ENCODE measurements around the gene EFNA5. TPM values are rescaled to one million over a fixed set of nuclear protein-coding genes. Genes with fewer than 3 reads are reported as not detected.

EFNA5 gene
- total RNA-seq, 1 experiment from 2014 or later: 42.7 TPM

DNA sequence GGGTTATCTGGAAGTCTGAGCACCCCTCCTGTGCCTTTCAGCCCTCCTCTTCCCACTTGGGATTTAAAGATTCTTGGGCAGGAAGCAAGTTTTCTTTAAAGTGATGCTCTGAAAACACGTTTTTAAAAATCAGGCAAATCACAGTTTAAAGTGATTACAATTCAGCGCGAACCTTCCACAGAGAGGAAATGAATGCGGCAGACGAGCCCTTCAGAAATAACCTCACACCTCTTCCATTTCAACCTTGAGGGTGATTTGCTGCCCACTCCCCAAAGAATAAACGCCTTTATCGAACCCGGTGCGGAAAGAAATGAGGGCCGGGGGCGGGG lies 2.3 kb upstream of the EFNA5 start:
- ChIA-PET POLR2A (ENCODE audit: unreplicated experiment) (interaction anchor here (0.6 to 0.7 kb wide), 5 partner anchors 108 to 215 kb away, joined by 9 to 47 read pairs (median 18); no protein-coding TSS in a partner anchor), CTCF (interaction anchor here (0.6 to 1.2 kb wide), 3 partner anchors 101 to 1822 kb away, joined by 12 to 17 read pairs (median 13); no protein-coding TSS in a partner anchor)
- no peaks in the 10 kb centered on the region for H3K9me3 ChIP-seq (ENCODE audit: insufficient read depth, low read depth)
- H3K27ac ChIP-seq: peak overlapping the region; percentile 90
- TF ChIP-seq, protein P1, sequence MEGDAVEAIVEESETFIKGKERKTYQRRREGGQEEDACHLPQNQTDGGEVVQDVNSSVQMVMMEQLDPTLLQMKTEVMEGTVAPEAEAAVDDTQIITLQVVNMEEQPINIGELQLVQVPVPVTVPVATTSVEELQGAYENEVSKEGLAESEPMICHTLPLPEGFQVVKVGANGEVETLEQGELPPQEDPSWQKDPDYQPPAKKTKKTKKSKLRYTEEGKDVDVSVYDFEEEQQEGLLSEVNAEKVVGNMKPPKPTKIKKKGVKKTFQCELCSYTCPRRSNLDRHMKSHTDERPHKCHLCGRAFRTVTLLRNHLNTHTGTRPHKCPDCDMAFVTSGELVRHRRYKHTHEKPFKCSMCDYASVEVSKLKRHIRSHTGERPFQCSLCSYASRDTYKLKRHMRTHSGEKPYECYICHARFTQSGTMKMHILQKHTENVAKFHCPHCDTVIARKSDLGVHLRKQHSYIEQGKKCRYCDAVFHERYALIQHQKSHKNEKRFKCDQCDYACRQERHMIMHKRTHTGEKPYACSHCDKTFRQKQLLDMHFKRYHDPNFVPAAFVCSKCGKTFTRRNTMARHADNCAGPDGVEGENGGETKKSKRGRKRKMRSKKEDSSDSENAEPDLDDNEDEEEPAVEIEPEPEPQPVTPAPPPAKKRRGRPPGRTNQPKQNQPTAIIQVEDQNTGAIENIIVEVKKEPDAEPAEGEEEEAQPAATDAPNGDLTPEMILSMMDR (conservative IDR thresholded peaks at IDR 0.05): no peak
- no peak for TF ChIP-seq EZH2 (IDR thresholded peaks at IDR 0.05; ENCODE audit: low read depth)
- H3K4me1 ChIP-seq (replicated peaks; ENCODE audit: insufficient read depth): peaks cover 18% of the 10 kb centered on the region
- peak overlapping the region; percentile 97 for H3K4me2 ChIP-seq
- DNase-seq: no peak
- H2AFZ ChIP-seq: peak overlapping the region; percentile 78
- peaks cover 7% of the 10 kb centered on the region for H4K20me1 ChIP-seq (ENCODE audit: insufficient read depth)
- peak overlapping the region; percentile 72 for H3K4me3 ChIP-seq
- H3K27me3 ChIP-seq (ENCODE audit: insufficient read depth, low read depth): no peaks in the 10 kb centered on the region
- BruUV-seq (replicated peaks): TSS peak; percentile 59
- intact Hi-C loops (cut with micrococcal nuclease; ENCODE audit: unreplicated experiment): loop anchor here (1.0 to 10.0 kb wide), 5 partner anchors 456 to 1276 kb away; no protein-coding TSS in a partner anchor
- no peaks in the 10 kb centered on the region for H3K9me2 ChIP-seq (ENCODE audit: insufficient read depth)
- H3K79me2 ChIP-seq (ENCODE audit: low read depth): peaks cover 40% of the 10 kb centered on the region
- 0 out of 2 replicates have a peak, but pooled peaks cover 1% of the 10 kb centered on the region for H3K36me3 ChIP-seq (ENCODE audit: low read depth)
- H3F3A ChIP-seq (ENCODE audit: insufficient read depth, low read depth): peaks cover 8% of the 10 kb centered on the region; the same call in 1 of the 2 replicates

DNA sequence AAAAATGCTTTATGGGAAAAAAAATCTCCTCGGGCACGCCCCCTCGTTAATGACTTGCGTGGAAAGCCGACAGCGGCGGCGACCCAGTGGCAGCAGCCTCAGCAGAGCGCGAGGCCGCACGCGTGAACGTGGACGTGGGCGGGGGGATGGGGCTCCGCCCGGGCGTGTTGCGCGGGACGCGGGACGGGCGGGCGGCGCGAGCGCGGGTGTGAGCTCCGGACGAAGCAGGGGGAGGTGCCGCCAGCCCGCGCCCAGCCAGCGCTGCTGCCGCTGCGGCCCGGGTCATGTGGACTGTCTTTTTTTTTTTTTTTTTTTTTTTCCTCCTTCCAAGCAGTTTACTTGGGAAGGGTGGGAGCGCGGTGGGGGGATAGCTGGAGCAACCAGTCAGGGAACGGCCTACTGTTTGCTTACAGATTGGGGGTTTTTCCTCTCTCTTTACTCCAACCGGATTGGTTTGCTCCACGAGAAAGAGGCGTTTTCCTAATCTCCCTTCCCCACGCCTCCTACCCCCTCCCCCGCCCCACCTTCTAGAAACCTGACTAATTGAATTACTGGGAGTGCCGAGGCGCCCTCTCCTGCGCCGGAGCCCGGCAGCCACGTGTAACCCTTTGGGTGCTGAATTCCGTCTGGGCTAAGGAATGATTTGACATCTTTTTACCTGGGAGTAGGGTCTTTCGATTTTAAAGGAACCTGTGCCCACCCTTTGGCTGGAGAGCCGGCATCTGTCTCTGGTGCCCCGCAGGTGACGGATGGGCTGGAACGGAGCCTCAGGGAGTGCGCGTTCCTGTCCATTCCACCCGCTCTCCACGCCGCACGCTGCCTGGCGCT lies 1.7 kb upstream of the EFNA5 start:
- ChIA-PET POLR2A (ENCODE audit: unreplicated experiment) (interaction anchor here (0.6 to 1.8 kb wide), 9 partner anchors 74 to 214 kb away, joined by 3 to 47 read pairs (median 12); no protein-coding TSS in a partner anchor), CTCF (interaction anchor here (0.6 to 1.2 kb wide), 6 partner anchors 100 to 1821 kb away, joined by 3 to 17 read pairs (median 12); no protein-coding TSS in a partner anchor)
- H3K36me3 ChIP-seq (ENCODE audit: low read depth): peaks cover 7% of the 10 kb centered on the region; the same call in 1 of the 2 replicates
- peak; percentile 88 to 97 for DNase-seq
- intact Hi-C loops (cut with micrococcal nuclease; ENCODE audit: unreplicated experiment): loop anchor here (1.0 to 10.0 kb wide), 14 partner anchors 100 to 1403 kb away; no protein-coding TSS in a partner anchor
- no peaks in the 10 kb centered on the region for H3K27me3 ChIP-seq (ENCODE audit: insufficient read depth, low read depth)
- TF ChIP-seq, protein P1 (conservative IDR thresholded peaks at IDR 0.05): no peak
- TF ChIP-seq EZH2 (IDR thresholded peaks at IDR 0.05; ENCODE audit: low read depth): no peak
- no peaks in the 10 kb centered on the region for H3K9me3 ChIP-seq (ENCODE audit: insufficient read depth, low read depth)
- H3K79me2 ChIP-seq (ENCODE audit: low read depth): peaks cover 45% of the 10 kb centered on the region
- no TSS peak for BruUV-seq (replicated peaks)
- H3F3A ChIP-seq (ENCODE audit: insufficient read depth, low read depth): peaks cover 8% of the 10 kb centered on the region; the same call in 1 of the 2 replicates
- H4K20me1 ChIP-seq (ENCODE audit: insufficient read depth): peaks cover 13% of the 10 kb centered on the region
- H3K9me2 ChIP-seq (ENCODE audit: insufficient read depth): no peaks in the 10 kb centered on the region
- peak overlapping the region; percentile 96 for H3K27ac ChIP-seq
- peak overlapping the region; percentile 72 for H3K4me3 ChIP-seq
- H3K4me1 ChIP-seq (replicated peaks; ENCODE audit: insufficient read depth): peaks cover 24% of the 10 kb centered on the region
- peak overlapping the region; percentile 78 for H2AFZ ChIP-seq
- H3K4me2 ChIP-seq: peak overlapping the region; percentile 98

DNA sequence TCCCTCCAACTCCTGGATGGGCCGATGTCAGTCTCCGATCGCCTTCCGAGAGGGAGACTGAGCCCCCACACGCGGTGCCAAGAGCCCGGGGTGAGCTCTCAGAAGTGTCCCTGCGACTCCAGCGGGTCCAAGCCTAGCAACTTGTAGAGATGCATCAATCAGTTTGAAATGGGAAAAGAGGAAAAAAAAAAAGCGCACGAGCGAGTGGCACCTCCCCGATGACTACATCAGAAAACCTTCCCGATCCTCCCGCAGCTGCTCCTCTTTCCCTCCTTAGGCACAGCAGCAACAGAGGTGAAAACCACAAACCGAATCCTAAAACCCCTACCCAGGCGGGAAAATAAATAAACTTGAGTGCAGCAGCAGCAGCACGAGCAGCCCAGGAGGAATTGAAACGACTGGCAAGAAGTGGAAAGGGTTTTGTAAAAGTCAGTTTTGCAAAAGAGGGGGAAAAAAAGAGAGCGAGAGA lies 1.0 kb upstream of the EFNA5 start:
- H3K27ac ChIP-seq: peak overlapping the region; percentile 96
- peak; percentile 56 to 78 for DNase-seq
- H3K36me3 ChIP-seq (ENCODE audit: low read depth): peaks cover 9% of the 10 kb centered on the region; the same call in 1 of the 2 replicates
- H3K4me1 ChIP-seq (replicated peaks; ENCODE audit: insufficient read depth): peaks cover 31% of the 10 kb centered on the region
- no peaks in the 10 kb centered on the region for H3K9me3 ChIP-seq (ENCODE audit: insufficient read depth, low read depth)
- no peaks in the 10 kb centered on the region for H3K9me2 ChIP-seq (ENCODE audit: insufficient read depth)
- peak overlapping the region; percentile 98 for H3K4me2 ChIP-seq
- peak overlapping the region; percentile 66 for H3K4me3 ChIP-seq
- no TSS peak for BruUV-seq (replicated peaks)
- no peak for TF ChIP-seq EZH2 (IDR thresholded peaks at IDR 0.05; ENCODE audit: low read depth)
- TF ChIP-seq, protein P1 (conservative IDR thresholded peaks at IDR 0.05): no peak
- H3K79me2 ChIP-seq (ENCODE audit: low read depth): peaks cover 52% of the 10 kb centered on the region
- ChIA-PET CTCF (interaction anchor here (0.6 to 1.2 kb wide), 4 partner anchors 100 to 1217 kb away, joined by 3 to 13 read pairs (median 8); no protein-coding TSS in a partner anchor), POLR2A (ENCODE audit: unreplicated experiment) (interaction anchor here (0.6 to 1.8 kb wide), 3 partner anchors 73 to 200 kb away, joined by 3 to 12 read pairs (median 9); no protein-coding TSS in a partner anchor)
- intact Hi-C loops (cut with micrococcal nuclease; ENCODE audit: unreplicated experiment): loop anchor here (1.0 to 10.0 kb wide), 12 partner anchors 99 to 1402 kb away; no protein-coding TSS in a partner anchor
- peaks cover 8% of the 10 kb centered on the region; the same call in 1 of the 2 replicates for H3F3A ChIP-seq (ENCODE audit: insufficient read depth, low read depth)
- peaks cover 19% of the 10 kb centered on the region for H4K20me1 ChIP-seq (ENCODE audit: insufficient read depth)
- peak overlapping the region; percentile 64 for H2AFZ ChIP-seq
- no peaks in the 10 kb centered on the region for H3K27me3 ChIP-seq (ENCODE audit: insufficient read depth, low read depth)

All from PC-9 (cell line).